CD4-positive, alpha-beta T cell (primary cell): ENCODE results near the gene PCED1B. TPM values are rescaled to one million over a fixed set of nuclear protein-coding genes. Genes with fewer than 3 reads are reported as not detected.

Source experiments
- ATAC-seq: fragments of 200-7000 bp; cut with Tn5 transposase; one replicate; pipeline ENCODE4 v1.10.0; 2022; ENCODE audit warnings: mild to moderate bottlenecking; ENCODE audit not compliant: poor library complexity
- CTCF ChIA-PET: fragments of 350-600 bp; sonication (Branson Sonifier 250); formaldehyde crosslinking; loops from one replicate; lab custom pipeline; 2021; ENCODE audit warnings: antibody characterized with exemption, inconsistent platforms; lab: Charles Lee
- POLR2A ChIA-PET: fragments of 350-600 bp; sonication (Branson Sonifier 250); formaldehyde crosslinking; loops from one replicate; lab custom pipeline; 2021; ENCODE audit warnings: antibody characterized with exemption, inconsistent platforms; lab: Charles Lee
- DNase-seq, 14 experiments: peaks; one replicate each; pipeline ENCODE4 v3.0.0-alpha.2; 2013 to 2020; ENCODE audit warnings: mixed read lengths in 2 of 14
- H3K27ac ChIP-seq, 2 donors: one replicate each; pipeline versions ENCODE4 v1.5.1 to v1.7.0; 2013; ENCODE audit warnings: low read length in 2 of 2, low read depth in 1 of 2, mild to moderate bottlenecking in 1 of 2
- H3K27me3 ChIP-seq, 2 experiments: 1 replicate in 1 of 2; 2 replicates in 1 of 2; pipeline versions ENCODE4 v1.6.1 to v1.7.0; 2013; ENCODE audit warnings: low read length in 2 of 2, control low read depth in 1 of 2, mild to moderate bottlenecking in 1 of 2, moderate library complexity in 1 of 2; ENCODE audit not compliant: insufficient read depth in 2 of 2, control insufficient read depth in 1 of 2
- H3K36me3 ChIP-seq: one replicate; pipeline ENCODE4 v1.6.1; 2013; ENCODE audit warnings: low read length, control low read depth; ENCODE audit not compliant: insufficient read depth
- H3K4me1 ChIP-seq: one replicate; pipeline ENCODE4 v1.6.1; 2013; ENCODE audit warnings: low read length, control low read depth; ENCODE audit not compliant: insufficient read depth
- H3K4me3 ChIP-seq: one replicate; pipeline ENCODE4 v1.5.1; 2013; ENCODE audit warnings: mild to moderate bottlenecking, low read length, moderate library complexity
- H3K9me3 ChIP-seq, 2 experiments: 1 replicate in 1 of 2; 2 replicates in 1 of 2; pipeline versions ENCODE4 v1.6.1 to v1.7.0; 2013; ENCODE audit warnings: low read length in 2 of 2, mild to moderate bottlenecking in 2 of 2, control low read depth in 1 of 2, moderate library complexity in 1 of 2; ENCODE audit not compliant: control insufficient read depth in 1 of 2, insufficient read depth in 1 of 2
- H3K27ac Mint-ChIP-seq: one replicate; pipeline ENCODE4 v1.8.0; 2020; ENCODE audit warnings: mixed read lengths
- H3K27me3 Mint-ChIP-seq: one replicate; pipeline ENCODE4 v1.8.0; 2021; ENCODE audit warnings: mixed read lengths
- H3K36me3 Mint-ChIP-seq: one replicate; pipeline ENCODE4 v1.8.0; 2021; ENCODE audit warnings: low read depth, mixed read lengths
- H3K4me1 Mint-ChIP-seq: one replicate; pipeline ENCODE4 v1.8.0; 2021; ENCODE audit warnings: low read depth, mixed read lengths
- H3K4me3 Mint-ChIP-seq: one replicate; pipeline ENCODE4 v1.8.0; 2020; ENCODE audit warnings: mild to moderate bottlenecking, mixed read lengths
- H3K9me3 Mint-ChIP-seq: one replicate; pipeline ENCODE4 v1.8.0; 2020; ENCODE audit warnings: mixed read lengths
- CTCF ChIP-seq: fragments of 200-600 bp; IDR thresholded peaks from one replicate; pipeline ENCODE4 v1.8.0; 2022; ENCODE audit warnings: antibody characterized with exemption, mild to moderate bottlenecking
- intact Hi-C, 2 experiments: fragments of 100-400 bp; cut with DNase I in 1 of 2; cut with micrococcal nuclease in 1 of 2; formaldehyde crosslinking; loops; one replicate each; pipeline versions ENCODE4 v1.15.1 to v1.9.0; 2023 to 2025; cut with DNase I, micrococcal nuclease
- total RNA-seq, 174 experiments: library from RNA in 2 of 174; stranded (reverse) in 2 of 174; gene quantifications; one replicate each; pipeline ENCODE4 v1.2.3 and lab custom pipeline; 2021 to 2026

Gene PCED1B
- total RNA-seq, 2 experiments from 2014 or later, result 18.7 to 20.0 TPM

- Histone ChIP-seq H3K27me3 (no peaks in the 10 kb centered on the region), H3K36me3 (no peaks in the 10 kb centered on the region), H3K9me3 (no peaks in the 10 kb centered on the region), H3K4me1 (no peaks in the 10 kb centered on the region), H3K27ac (no peak overlapping the region), H3K4me3 (no peak overlapping the region)
- Mint-ChIP-seq H3K36me3 (peaks cover 11% of the 10 kb centered on the region), H3K4me3 (no peak overlapping the region), H3K27me3 (no peaks in the 10 kb centered on the region), H3K4me1 (peaks cover 35% of the 10 kb centered on the region), H3K9me3 (peaks cover 5% of the 10 kb centered on the region), H3K27ac (no peak overlapping the region)
- intact Hi-C loops, result loop anchor here in 1 of 2 experiments (10.0 kb wide), 1 partner anchor 51 kb away; no protein-coding TSS in a partner anchor
- DNase-seq, result no peak
- ChIA-PET POLR2A (interaction anchor here (0.7 to 2.2 kb wide), 7 partner anchors 10 to 118 kb away, joined by 3 to 20 read pairs (median 5); partner anchors contain the start of genes AMIGO2 and PCED1B), CTCF (interaction anchor here (1.5 kb wide), 1 partner anchor 9 kb away, joined by 3 read pairs; no protein-coding TSS in a partner anchor)
- no peak for TF ChIP-seq CTCF
- ATAC-seq, result no peak
These were observed 16.2 kb downstream of the PCED1B start for GRCh38 chr12:47095446-47096236.

DNA sequence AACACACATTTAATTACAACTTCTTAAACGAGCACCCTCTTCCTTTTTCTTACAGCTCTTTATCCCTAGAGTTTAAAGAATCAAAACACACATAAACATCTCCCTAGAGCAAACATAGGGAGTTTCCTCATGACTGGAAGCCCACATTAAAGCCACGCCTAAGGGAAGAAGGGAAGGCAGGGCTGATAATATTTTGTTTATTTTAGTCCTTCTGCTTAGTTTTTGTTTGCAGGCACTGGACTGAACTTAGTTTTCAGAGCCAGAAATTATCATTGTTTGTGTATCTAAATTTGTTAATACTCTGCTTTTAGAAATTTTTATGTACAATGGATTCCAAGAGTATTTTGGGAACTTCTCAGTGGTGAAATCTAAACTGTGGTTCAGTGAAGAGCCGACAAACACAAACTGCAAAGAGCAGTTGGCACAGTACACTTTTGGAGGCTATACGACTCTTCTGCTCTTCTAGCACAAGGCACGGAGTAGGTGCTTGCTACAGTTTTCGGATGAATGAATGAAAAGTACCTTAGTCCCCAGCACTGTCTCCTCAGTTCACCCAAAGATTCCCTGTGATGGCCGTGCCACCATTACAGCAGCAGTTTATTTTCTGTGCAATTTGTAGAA is 18.0 kb downstream of the PCED1B start:
- no peaks in the 10 kb centered on the region for H3K4me1 ChIP-seq
- Mint-ChIP-seq H3K27me3 (no peaks in the 10 kb centered on the region), H3K4me1 (peaks cover 32% of the 10 kb centered on the region), H3K9me3 (no peaks in the 10 kb centered on the region), H3K36me3 (no peaks in the 10 kb centered on the region), H3K4me3 (no peak overlapping the region), H3K27ac (no peak overlapping the region)
- H3K4me3 ChIP-seq, result no peak overlapping the region
- ChIA-PET CTCF (no interaction called here), POLR2A (interaction anchor here (1.3 kb wide), 1 partner anchor 110 kb away, joined by 3 read pairs; no protein-coding TSS in a partner anchor)
- H3K36me3 ChIP-seq, result no peaks in the 10 kb centered on the region
- H3K27me3 ChIP-seq, result no peaks in the 10 kb centered on the region
- intact Hi-C loops, result loop anchor here in 1 of 2 experiments (10.0 kb wide), 1 partner anchor 53 kb away; no protein-coding TSS in a partner anchor
- TF ChIP-seq CTCF, result no peak
- no peaks in the 10 kb centered on the region for H3K9me3 ChIP-seq
- H3K27ac ChIP-seq, result no peak overlapping the region
- DNase-seq, result no peak
- ATAC-seq, result no peak

- POLR2A ChIA-PET, result interaction anchor here (1.3 kb wide), 1 partner anchor 110 kb away, joined by 3 read pairs; no protein-coding TSS in a partner anchor
- Histone ChIP-seq H3K9me3 (no peaks in the 10 kb centered on the region), H3K4me1 (no peaks in the 10 kb centered on the region), H3K4me3 (no peak overlapping the region), H3K36me3 (no peaks in the 10 kb centered on the region), H3K27me3 (no peaks in the 10 kb centered on the region), H3K27ac (no peak overlapping the region)
- H3K27ac Mint-ChIP-seq, result no peak overlapping the region
- CTCF ChIA-PET, result no interaction called here
- peaks cover under 1% of the 10 kb centered on the region for H3K36me3 Mint-ChIP-seq
- no peaks in the 10 kb centered on the region for H3K9me3 Mint-ChIP-seq
- no peak for TF ChIP-seq CTCF
- DNase-seq (no peak), ATAC-seq (no peak)
- intact Hi-C loops, result loop anchor here in 1 of 2 experiments (10.0 kb wide), 1 partner anchor 53 kb away; no protein-coding TSS in a partner anchor
- H3K4me3 Mint-ChIP-seq, result no peak overlapping the region
- H3K4me1 Mint-ChIP-seq, result peaks cover 28% of the 10 kb centered on the region
- H3K27me3 Mint-ChIP-seq, result no peaks in the 10 kb centered on the region
These were observed 18.7 kb downstream of the PCED1B start for GRCh38 chr12:47098099-47098498.
